ENCODE results near the gene VRTN.
"Not testable (repeated sequence)": the region's sequence is repeated elsewhere in the genome, so short reads cannot be mapped to it uniquely, and the experiment has no call there.

VRTN gene

DNA sequence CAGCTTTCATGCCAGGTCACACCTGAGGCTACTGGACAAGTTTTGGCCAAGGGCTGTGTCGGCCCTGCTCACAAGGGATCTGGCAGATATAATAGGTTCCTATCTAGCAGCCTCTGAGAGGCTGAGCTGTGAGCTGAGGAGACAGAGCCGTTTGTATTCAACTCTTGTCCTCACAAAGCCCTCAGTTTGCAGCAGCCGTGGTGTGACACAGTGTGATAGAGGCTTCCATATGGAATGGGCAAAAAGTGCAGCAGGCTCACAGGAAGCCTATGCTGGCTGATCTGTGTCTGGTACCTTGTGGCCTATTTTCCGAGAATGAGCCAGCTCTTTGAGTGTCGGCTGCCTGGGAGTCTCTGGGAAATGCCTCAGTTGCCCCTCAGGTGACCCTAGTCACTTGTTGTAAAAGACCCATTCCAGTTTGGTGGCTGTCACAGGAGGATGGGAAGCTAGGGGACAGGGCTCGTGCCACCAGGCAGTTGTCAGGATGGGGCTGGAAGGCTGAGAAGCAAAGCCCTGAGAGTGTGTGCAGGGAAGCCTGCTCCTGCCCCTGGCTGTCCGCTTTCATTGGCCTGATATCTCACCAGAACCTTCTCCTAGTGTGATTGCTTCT, 16.1 kb downstream of the VRTN start:
- no peak overlapping the region for H3K4me3 ChIP-seq (ENCODE audit: low read depth in 1 of 2, low read length in 2 of 2)
- no peaks in the 10 kb centered on the region for H3K4me1 ChIP-seq (ENCODE audit: control insufficient read depth in 1 of 2, insufficient read depth in 2 of 2, low read length in 2 of 2)
- H3K9ac ChIP-seq (ENCODE audit: low read depth in 1 of 2, low read length in 2 of 2) = no peak overlapping the region
- H3K27ac ChIP-seq (ENCODE audit: low read depth, low read length) = no peak overlapping the region
- H3K27me3 ChIP-seq (ENCODE audit: control insufficient read depth in 1 of 2, insufficient read depth in 2 of 2, low read length in 2 of 2) = peaks cover 0 to 4% of the 10 kb centered on the region in 2 donors
- H3K9me3 ChIP-seq (ENCODE audit: control insufficient read depth in 1 of 2, low read length in 2 of 2) = no peaks in the 10 kb centered on the region
- H3K36me3 ChIP-seq (ENCODE audit: control insufficient read depth in 1 of 2, insufficient read depth in 2 of 2, low read length in 2 of 2) = no peaks in the 10 kb centered on the region

DNA sequence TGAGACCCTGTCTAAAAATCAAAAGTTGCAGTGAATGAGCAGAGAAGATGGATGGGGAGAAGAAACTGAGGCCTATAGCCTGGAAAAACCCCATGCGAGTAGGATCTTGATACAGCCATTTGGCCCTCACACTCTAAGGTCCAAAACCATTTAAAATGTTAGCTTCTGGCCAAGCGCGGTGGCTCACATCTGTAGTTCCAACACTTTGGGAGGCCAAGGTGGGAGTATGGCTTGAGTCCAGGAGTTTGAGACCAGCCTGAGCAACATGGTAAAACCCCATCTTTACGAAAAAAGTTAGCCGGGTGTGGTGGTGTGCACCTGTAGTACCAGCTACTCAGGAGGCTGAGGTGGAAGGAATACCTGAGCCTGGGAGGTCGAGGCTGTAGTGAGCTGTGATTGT, 19.8 kb downstream of the VRTN start:
- no peak overlapping the region for H3K27ac ChIP-seq (ENCODE audit: low read depth, low read length)
- no peak overlapping the region for H3K9ac ChIP-seq (ENCODE audit: low read depth in 1 of 2, low read length in 2 of 2)
- H3K4me3 ChIP-seq (ENCODE audit: low read depth in 1 of 2, low read length in 2 of 2) = no peak overlapping the region
- no peaks in the 10 kb centered on the region for H3K9me3 ChIP-seq (ENCODE audit: control insufficient read depth in 1 of 2, low read length in 2 of 2)
- H3K4me1 ChIP-seq (ENCODE audit: control insufficient read depth in 1 of 2, insufficient read depth in 2 of 2, low read length in 2 of 2) = no peaks in the 10 kb centered on the region
- no peaks in the 10 kb centered on the region for H3K36me3 ChIP-seq (ENCODE audit: control insufficient read depth in 1 of 2, insufficient read depth in 2 of 2, low read length in 2 of 2)
- peaks cover 0 to 4% of the 10 kb centered on the region in 2 donors for H3K27me3 ChIP-seq (ENCODE audit: control insufficient read depth in 1 of 2, insufficient read depth in 2 of 2, low read length in 2 of 2)

DNA sequence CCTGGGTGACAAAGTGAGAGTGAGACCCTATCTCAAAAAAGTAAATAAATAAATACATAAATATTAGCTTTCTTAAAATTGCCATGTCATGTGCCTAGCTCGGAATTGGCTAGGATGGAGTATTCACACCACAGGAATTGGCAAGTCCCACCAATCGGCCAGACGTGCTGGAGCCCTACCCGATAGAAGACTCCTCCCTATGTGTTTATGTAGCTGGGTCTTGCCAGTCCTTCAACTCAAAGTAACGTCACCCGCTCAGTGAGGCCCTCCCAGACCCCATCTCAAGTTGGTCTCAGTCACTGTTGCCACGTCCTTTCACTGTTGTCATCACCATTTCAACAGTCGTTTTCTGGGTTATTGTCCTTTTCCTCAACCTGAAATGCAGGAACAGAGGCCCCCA, 20.2 kb downstream of the VRTN start:
- H3K27ac ChIP-seq (ENCODE audit: low read depth, low read length) = no peak overlapping the region
- no peaks in the 10 kb centered on the region for H3K36me3 ChIP-seq (ENCODE audit: control insufficient read depth in 1 of 2, insufficient read depth in 2 of 2, low read length in 2 of 2)
- no peak overlapping the region for H3K4me3 ChIP-seq (ENCODE audit: low read depth in 1 of 2, low read length in 2 of 2)
- no peak overlapping the region for H3K9ac ChIP-seq (ENCODE audit: low read depth in 1 of 2, low read length in 2 of 2)
- no peaks in the 10 kb centered on the region for H3K4me1 ChIP-seq (ENCODE audit: control insufficient read depth in 1 of 2, insufficient read depth in 2 of 2, low read length in 2 of 2)
- no peaks in the 10 kb centered on the region for H3K9me3 ChIP-seq (ENCODE audit: control insufficient read depth in 1 of 2, low read length in 2 of 2)
- H3K27me3 ChIP-seq (ENCODE audit: control insufficient read depth in 1 of 2, insufficient read depth in 2 of 2, low read length in 2 of 2) = peaks cover 0 to 4% of the 10 kb centered on the region in 2 donors

DNA sequence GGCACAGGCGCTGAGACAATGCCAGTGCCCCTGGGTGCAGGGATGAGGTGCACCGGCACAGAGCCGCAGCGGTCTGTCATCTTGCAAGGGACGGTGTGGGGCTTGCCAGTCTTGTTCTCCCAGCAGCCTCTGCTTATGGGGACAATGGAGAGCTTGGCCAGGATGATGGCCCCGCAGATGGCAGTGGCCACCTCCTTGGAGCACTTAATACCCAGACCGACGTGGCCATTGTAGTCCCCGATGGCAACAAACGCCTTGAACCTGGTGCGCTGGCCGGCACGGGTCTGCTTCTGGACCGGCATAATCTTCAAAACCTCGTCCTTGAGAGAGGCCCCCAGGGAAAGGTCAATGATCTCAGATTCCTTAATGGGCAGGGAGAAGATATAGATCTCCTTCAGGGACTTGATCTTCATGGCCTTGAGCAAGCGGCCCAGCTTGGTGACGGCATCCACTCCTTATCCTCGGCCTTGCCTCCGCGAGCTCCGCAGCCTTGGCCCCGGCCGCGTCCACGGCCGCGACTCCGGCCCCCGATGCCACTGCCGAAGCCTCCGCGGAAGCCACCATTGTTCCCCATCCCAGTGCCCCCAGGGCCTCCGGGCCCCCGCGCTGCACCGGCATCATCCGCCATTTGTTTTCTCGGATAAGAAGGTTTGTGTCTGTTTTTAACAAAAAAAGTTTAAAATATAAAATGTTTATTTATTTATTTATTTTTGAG, 29.9 kb downstream of the VRTN start:
- no peak overlapping the region for H3K4me3 ChIP-seq (ENCODE audit: low read depth in 1 of 2, low read length in 2 of 2)
- H3K9me3 ChIP-seq (ENCODE audit: control insufficient read depth in 1 of 2, low read length in 2 of 2) = no peaks in the 10 kb centered on the region
- no peaks in the 10 kb centered on the region for H3K27me3 ChIP-seq (ENCODE audit: control insufficient read depth in 1 of 2, insufficient read depth in 2 of 2, low read length in 2 of 2)
- H3K27ac ChIP-seq (ENCODE audit: low read depth, low read length) = no peak overlapping the region
- H3K4me1 ChIP-seq (ENCODE audit: control insufficient read depth in 1 of 2, insufficient read depth in 2 of 2, low read length in 2 of 2) = no peaks in the 10 kb centered on the region
- no peaks in the 10 kb centered on the region for H3K36me3 ChIP-seq (ENCODE audit: control insufficient read depth in 1 of 2, insufficient read depth in 2 of 2, low read length in 2 of 2)
- H3K9ac ChIP-seq (ENCODE audit: low read depth in 1 of 2, low read length in 2 of 2) = no peak overlapping the region

DNA sequence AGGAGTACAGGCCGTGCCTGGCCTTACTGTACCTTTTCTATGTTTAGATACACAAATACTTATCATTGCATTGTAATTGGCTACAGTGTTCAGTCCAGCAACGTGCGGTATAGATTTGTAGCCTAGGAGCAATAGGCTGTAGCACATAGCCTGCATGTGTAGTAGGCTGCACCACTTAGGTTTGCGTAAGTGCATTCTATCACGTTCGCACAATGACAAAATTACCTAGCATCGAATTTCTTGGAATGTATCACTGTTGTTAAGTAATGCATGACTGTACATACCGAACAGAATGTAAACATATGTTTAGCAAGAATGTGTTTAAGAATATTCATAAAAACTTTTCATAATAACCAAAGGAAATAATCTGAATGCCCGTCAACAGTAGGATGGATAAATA, 31.9 kb downstream of the VRTN start:
- H3K27ac ChIP-seq (ENCODE audit: low read depth, low read length) = no peak overlapping the region
- no peaks in the 10 kb centered on the region for H3K9me3 ChIP-seq (ENCODE audit: control insufficient read depth in 1 of 2, low read length in 2 of 2)
- H3K27me3 ChIP-seq (ENCODE audit: control insufficient read depth in 1 of 2, insufficient read depth in 2 of 2, low read length in 2 of 2) = no peaks in the 10 kb centered on the region
- no peaks in the 10 kb centered on the region for H3K4me1 ChIP-seq (ENCODE audit: control insufficient read depth in 1 of 2, insufficient read depth in 2 of 2, low read length in 2 of 2)
- H3K4me3 ChIP-seq (ENCODE audit: low read depth in 1 of 2, low read length in 2 of 2) = no peak overlapping the region
- no peak overlapping the region for H3K9ac ChIP-seq (ENCODE audit: low read depth in 1 of 2, low read length in 2 of 2)
- H3K36me3 ChIP-seq (ENCODE audit: control insufficient read depth in 1 of 2, insufficient read depth in 2 of 2, low read length in 2 of 2) = no peaks in the 10 kb centered on the region

DNA sequence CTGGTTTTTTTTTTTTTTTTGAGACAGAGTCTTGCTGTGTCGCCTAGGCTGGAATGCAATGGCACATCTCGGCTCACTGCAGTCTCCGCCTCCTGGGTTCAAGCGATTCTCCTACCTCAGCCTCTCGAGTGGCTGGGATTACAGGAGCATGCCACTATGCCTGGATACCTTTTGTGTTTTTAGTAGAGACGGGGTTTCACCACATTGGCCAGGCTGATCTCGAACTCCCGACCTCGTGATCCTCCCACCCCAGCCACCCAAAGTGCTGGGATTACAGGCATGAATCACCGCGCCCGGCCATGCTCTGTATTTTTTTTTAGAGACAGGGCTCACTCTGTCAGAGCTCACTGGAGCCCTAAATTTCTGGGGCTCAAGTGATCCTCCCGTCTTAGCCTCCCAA, 32.6 kb downstream of the VRTN start:
- no peaks in the 10 kb centered on the region for H3K4me1 ChIP-seq (ENCODE audit: control insufficient read depth in 1 of 2, insufficient read depth in 2 of 2, low read length in 2 of 2)
- no peak overlapping the region for H3K27ac ChIP-seq (ENCODE audit: low read depth, low read length)
- no peak overlapping the region for H3K4me3 ChIP-seq (ENCODE audit: low read depth in 1 of 2, low read length in 2 of 2)
- no peaks in the 10 kb centered on the region for H3K36me3 ChIP-seq (ENCODE audit: control insufficient read depth in 1 of 2, insufficient read depth in 2 of 2, low read length in 2 of 2)
- H3K9ac ChIP-seq (ENCODE audit: low read depth in 1 of 2, low read length in 2 of 2) = no peak overlapping the region
- no peaks in the 10 kb centered on the region for H3K9me3 ChIP-seq (ENCODE audit: control insufficient read depth in 1 of 2, low read length in 2 of 2)
- no peaks in the 10 kb centered on the region for H3K27me3 ChIP-seq (ENCODE audit: control insufficient read depth in 1 of 2, insufficient read depth in 2 of 2, low read length in 2 of 2)

DNA sequence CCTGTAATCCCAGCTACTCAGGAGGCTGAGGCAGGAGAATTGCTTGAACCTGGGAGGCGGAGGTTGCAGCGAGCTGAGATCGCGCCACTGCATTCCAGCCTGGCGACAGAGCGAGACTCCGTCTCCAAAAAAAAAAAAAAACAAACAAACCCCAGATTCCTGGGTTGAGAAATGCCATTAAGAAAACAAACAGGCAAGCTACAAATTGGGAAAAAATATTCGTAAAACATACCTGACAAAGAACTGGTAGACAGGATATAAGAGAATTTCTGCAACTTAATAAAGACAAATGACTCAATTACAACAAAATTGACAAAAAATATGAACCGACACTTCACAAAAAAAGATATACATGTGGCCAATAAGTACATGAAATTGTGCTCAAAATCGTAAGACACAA, 33.3 kb downstream of the VRTN start:
- not testable (repeated sequence) for H3K9ac ChIP-seq (ENCODE audit: low read depth in 1 of 2, low read length in 2 of 2); H3K4me3 ChIP-seq (ENCODE audit: low read depth in 1 of 2, low read length in 2 of 2); H3K9me3 ChIP-seq (ENCODE audit: control insufficient read depth in 1 of 2, low read length in 2 of 2); H3K36me3 ChIP-seq (ENCODE audit: control insufficient read depth in 1 of 2, insufficient read depth in 2 of 2, low read length in 2 of 2); H3K27me3 ChIP-seq (ENCODE audit: control insufficient read depth in 1 of 2, insufficient read depth in 2 of 2, low read length in 2 of 2); H3K27ac ChIP-seq (ENCODE audit: low read depth, low read length); H3K4me1 ChIP-seq (ENCODE audit: control insufficient read depth in 1 of 2, insufficient read depth in 2 of 2, low read length in 2 of 2)

DNA sequence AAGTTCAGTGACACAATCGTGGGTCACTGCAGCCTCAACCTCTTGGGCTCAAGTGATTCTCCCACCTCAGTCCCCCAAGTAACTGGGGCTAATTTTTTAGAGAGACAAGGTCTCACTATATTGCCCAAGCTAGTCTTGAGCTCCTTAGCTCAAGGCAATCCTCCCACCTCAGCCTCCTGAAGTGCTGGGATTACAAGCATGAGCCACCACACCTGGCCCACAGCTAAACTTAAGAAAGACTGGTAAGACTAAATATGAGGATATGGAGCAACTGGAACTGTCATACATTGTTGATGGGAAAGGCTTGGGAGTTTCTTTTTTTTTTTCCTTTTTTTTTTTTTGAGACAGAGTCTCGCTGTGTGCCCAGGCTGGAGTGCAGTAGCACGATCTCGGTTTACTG, 34.0 kb downstream of the VRTN start:
- Histone ChIP-seq H3K36me3 (ENCODE audit: control insufficient read depth in 1 of 2, insufficient read depth in 2 of 2, low read length in 2 of 2) (no peaks in the 10 kb centered on the region), H3K27me3 (ENCODE audit: control insufficient read depth in 1 of 2, insufficient read depth in 2 of 2, low read length in 2 of 2) (no peaks in the 10 kb centered on the region), H3K9me3 (ENCODE audit: control insufficient read depth in 1 of 2, low read length in 2 of 2) (no peaks in the 10 kb centered on the region), H3K9ac (ENCODE audit: low read depth in 1 of 2, low read length in 2 of 2) (no peak overlapping the region), H3K4me1 (ENCODE audit: control insufficient read depth in 1 of 2, insufficient read depth in 2 of 2, low read length in 2 of 2) (no peaks in the 10 kb centered on the region), H3K4me3 (ENCODE audit: low read depth in 1 of 2, low read length in 2 of 2) (no peak overlapping the region), H3K27ac (ENCODE audit: low read depth, low read length) (no peak overlapping the region)

DNA sequence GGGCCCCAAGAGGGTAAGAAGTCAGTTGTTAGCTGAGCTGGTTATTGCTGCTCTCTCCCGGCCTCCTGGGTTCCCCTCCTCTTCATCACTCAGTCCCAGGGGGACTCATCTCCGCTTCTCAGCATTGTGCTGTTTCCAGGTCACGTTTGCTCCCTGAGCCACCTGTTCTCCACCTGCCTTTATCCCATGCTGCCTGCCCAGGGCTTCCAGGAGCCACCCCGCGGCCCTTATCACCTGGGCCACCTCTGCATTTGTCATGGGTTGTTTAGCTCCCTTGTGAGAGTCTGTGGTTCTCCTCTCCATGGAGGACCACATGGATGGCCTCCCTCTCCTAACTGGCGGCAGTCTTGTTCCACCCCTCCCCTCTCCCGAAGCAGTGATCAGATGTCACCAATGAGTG, 41.7 kb downstream of the VRTN start:
- Histone ChIP-seq H3K27ac (ENCODE audit: low read depth, low read length) (no peak overlapping the region), H3K9ac (ENCODE audit: low read depth in 1 of 2, low read length in 2 of 2) (no peak overlapping the region), H3K9me3 (ENCODE audit: control insufficient read depth in 1 of 2, low read length in 2 of 2) (no peaks in the 10 kb centered on the region), H3K36me3 (ENCODE audit: control insufficient read depth in 1 of 2, insufficient read depth in 2 of 2, low read length in 2 of 2) (no peaks in the 10 kb centered on the region), H3K4me1 (ENCODE audit: control insufficient read depth in 1 of 2, insufficient read depth in 2 of 2, low read length in 2 of 2) (no peaks in the 10 kb centered on the region), H3K27me3 (ENCODE audit: control insufficient read depth in 1 of 2, insufficient read depth in 2 of 2, low read length in 2 of 2) (peaks cover 0 to 5% of the 10 kb centered on the region in 2 donors), H3K4me3 (ENCODE audit: low read depth in 1 of 2, low read length in 2 of 2) (no peak overlapping the region)

DNA sequence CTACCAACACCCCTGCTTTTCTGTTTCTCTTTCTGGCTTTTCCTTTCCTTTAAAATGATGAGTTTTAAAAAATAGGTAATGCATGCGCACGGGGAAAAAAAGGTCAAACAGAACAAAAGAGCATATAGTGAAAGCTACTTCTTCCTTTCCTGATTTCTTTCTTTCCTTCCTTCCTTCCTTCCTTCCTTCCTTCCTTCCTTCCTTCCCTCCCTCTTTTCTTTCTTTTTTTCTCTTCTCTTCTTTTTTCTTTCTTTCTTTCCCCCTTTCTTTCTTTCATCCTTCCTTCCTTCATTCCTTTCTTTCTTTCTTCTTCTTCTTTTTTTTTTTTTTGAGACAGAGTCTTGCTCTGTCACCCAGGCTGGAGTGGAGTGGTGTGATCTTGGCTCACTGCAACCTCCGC, 42.2 kb downstream of the VRTN start:
- H3K36me3 ChIP-seq (ENCODE audit: control insufficient read depth in 1 of 2, insufficient read depth in 2 of 2, low read length in 2 of 2); H3K9ac ChIP-seq (ENCODE audit: low read depth in 1 of 2, low read length in 2 of 2); H3K27ac ChIP-seq (ENCODE audit: low read depth, low read length); H3K4me1 ChIP-seq (ENCODE audit: control insufficient read depth in 1 of 2, insufficient read depth in 2 of 2, low read length in 2 of 2); H3K4me3 ChIP-seq (ENCODE audit: low read depth in 1 of 2, low read length in 2 of 2); H3K27me3 ChIP-seq (ENCODE audit: control insufficient read depth in 1 of 2, insufficient read depth in 2 of 2, low read length in 2 of 2); H3K9me3 ChIP-seq (ENCODE audit: control insufficient read depth in 1 of 2, low read length in 2 of 2): not testable (repeated sequence)
